Psoas muscle (tissue), 8 donors: ENCODE measurements around the gene PDK3. TPM values are rescaled to one million over a fixed set of nuclear protein-coding genes. Genes with fewer than 3 reads are reported as not detected.

Experiments
- ATAC-seq, 4 donors: fragments of 200-7000 bp; cut with Tn5 transposase; one replicate each; pipeline ENCODE4 v1.9.1; 2020; ENCODE audit warnings: moderate library complexity in 3 of 4, mild to moderate bottlenecking in 2 of 4
- DNase-seq, 2 donors: peaks; one replicate each; pipeline ENCODE4 v3.0.0-alpha.2; 2020
- H3K27ac ChIP-seq: fragments of 200-600 bp; one replicate; pipeline ENCODE4 v1.8.0; 2022
- H3K27me3 ChIP-seq, 3 donors: fragments of 200-600 bp in 1 of 3; one replicate each; pipeline versions ENCODE4 v1.6.1 to v1.8.0; 2013 to 2022; ENCODE audit warnings: low read length in 2 of 3, mild to moderate bottlenecking in 2 of 3, moderate library complexity in 1 of 3; ENCODE audit not compliant: insufficient read depth in 3 of 3
- H3K36me3 ChIP-seq, 2 donors: fragments of 200-600 bp in 1 of 2; one replicate each; pipeline versions ENCODE4 v1.6.1 to v1.8.0; 2013 to 2022; ENCODE audit warnings: low read depth in 1 of 2, mild to moderate bottlenecking in 1 of 2, moderate library complexity in 1 of 2; ENCODE audit not compliant: insufficient read depth in 1 of 2
- H3K4me1 ChIP-seq: fragments of 200-600 bp; one replicate; pipeline ENCODE4 v1.8.0; 2022
- H3K4me3 ChIP-seq: fragments of 200-600 bp; one replicate; pipeline ENCODE4 v1.8.0; 2022; ENCODE audit warnings: mild to moderate bottlenecking
- H3K9me3 ChIP-seq: fragments of 200-600 bp; one replicate; pipeline ENCODE4 v1.8.0; 2022
- CTCF ChIP-seq: fragments of 200-600 bp; IDR thresholded peaks from one replicate; pipeline ENCODE4 v1.8.0; 2022; ENCODE audit warnings: antibody characterized with exemption
- WGBS, 3 donors: extraction: QIAGEN DNeasy Blood & Tissue Kit; methylation state at CpG; one replicate each; pipeline versions ENCODE4 v1.1.6 to v1.1.7; 2013; 5-methylcytosine and 5-hydroxymethylcytosine counted together
- intact Hi-C, 2 donors: fragments of 100-400 bp; cut with DNase I; formaldehyde crosslinking; loops; one replicate each; pipeline versions ENCODE4 v1.11.0 to v1.14.2; 2022
- polyA plus RNA-seq, 3 donors: library from polyadenylated mRNA; stranded (reverse); fragments of 200-250 nt; gene quantifications; one replicate each; pipeline ENCODE4 v1.2.3, GENCODE V29; 2013
- total RNA-seq, 4 donors: library from RNA; stranded (reverse); fragmentation: NEBNext Ultra II Directional in 2 of 4; extraction: Animal tissue kit (Norgen Biotek cat#: 25700) in 2 of 4; gene quantifications; one replicate each; pipeline versions ENCODE4 v1.2.1 to v1.2.4, GENCODE V29; 2021 to 2023
- donor health status: healthy with polysubstance abuse.
- donor health status: DM: no; HTN: no; CAD: no; lungs with moderate emphysema.
- donor health status: Bipolar disorder and iron deficiency.
- donor health status: healthy.
- donor health status: DM: yes; HTN: yes; CAD: no.
- donor health status: DM: no; HTN: no; CAD: no.
- donor health status: DM: no; HTN: no; CAD: no.
- donor health status: DM: yes; HTN: yes; CAD: no.

PDK3 gene
- total and polyA plus RNA-seq, 7 donors = 0.45 to 3.2 (median 1.7) TPM

GRCh38 chrX:24428516-24428915, 36.6 kb upstream of the PDK3 start:
- H3K4me3 ChIP-seq = no peak overlapping the region
- WGBS, 3 donors = 75 to 83% (median 81%) methylated on average over 4 of the region's 4 CpGs
- TF ChIP-seq CTCF = no peak
- intact Hi-C loops = no loop called here
- ATAC-seq = no peak
- no peaks in the 10 kb centered on the region for H3K4me1 ChIP-seq
- H3K27ac ChIP-seq = no peak overlapping the region
- H3K9me3 ChIP-seq = no peaks in the 10 kb centered on the region
- no peak for DNase-seq
- no peaks in the 10 kb centered on the region for H3K36me3 ChIP-seq
- peaks cover 0 to 3% (median 0%) of the 10 kb centered on the region in 3 donors for H3K27me3 ChIP-seq

- intact Hi-C loops = no loop called here
- no peak overlapping the region for H3K27ac ChIP-seq
- H3K4me1 ChIP-seq = no peaks in the 10 kb centered on the region
- no peak for TF ChIP-seq CTCF
- no peaks in the 10 kb centered on the region for H3K27me3 ChIP-seq
- no peak overlapping the region for H3K4me3 ChIP-seq
- DNase-seq = no peak
- no peaks in the 10 kb centered on the region for H3K9me3 ChIP-seq
- no peaks in the 10 kb centered on the region for H3K36me3 ChIP-seq
- no peak for ATAC-seq
Measured at GRCh38 chrX:24435060-24435459, 30.0 kb upstream of the PDK3 start.

GRCh38 chrX:24443918-24444317, 21.2 kb upstream of the PDK3 start:
- Histone ChIP-seq H3K36me3 (no peaks in the 10 kb centered on the region), H3K27me3 (peaks cover 0 to 8% (median 0%) of the 10 kb centered on the region in 3 donors), H3K4me1 (no peaks in the 10 kb centered on the region), H3K4me3 (no peak overlapping the region), H3K9me3 (no peaks in the 10 kb centered on the region), H3K27ac (no peak overlapping the region)
- intact Hi-C loops = no loop called here
- no peak for TF ChIP-seq CTCF
- ATAC-seq = no peak
- WGBS, 3 donors = 70 to 91% (median 86%) methylated on average over 4 of the region's 4 CpGs
- DNase-seq = no peak

- H3K9me3 ChIP-seq = no peaks in the 10 kb centered on the region
- WGBS, 3 donors = 66 to 76% (median 73%) methylated on average over 4 of the region's 4 CpGs
- peaks cover 0 to 8% (median 0%) of the 10 kb centered on the region in 3 donors for H3K27me3 ChIP-seq
- no peak for TF ChIP-seq CTCF
- H3K4me3 ChIP-seq = no peak overlapping the region
- ATAC-seq (no peak), DNase-seq (no peak)
- H3K4me1 ChIP-seq = no peaks in the 10 kb centered on the region
- no peak overlapping the region for H3K27ac ChIP-seq
- no peaks in the 10 kb centered on the region for H3K36me3 ChIP-seq
- intact Hi-C loops = no loop called here
Measured at GRCh38 chrX:24444645-24445044, 20.4 kb upstream of the PDK3 start.

- DNase-seq (no peak), ATAC-seq (no peak)
- Histone ChIP-seq H3K36me3 (no peaks in the 10 kb centered on the region), H3K27ac (no peak overlapping the region), H3K4me3 (no peak overlapping the region), H3K27me3 (peaks cover 0 to 8% (median 0%) of the 10 kb centered on the region in 3 donors), H3K4me1 (no peaks in the 10 kb centered on the region), H3K9me3 (no peaks in the 10 kb centered on the region)
- no peak for TF ChIP-seq CTCF
- intact Hi-C loops = no loop called here
- WGBS, 3 donors = 71 to 76% (median 72%) methylated on average over 3 of the region's 3 CpGs
Measured at GRCh38 chrX:24448762-24449250, 16.3 kb upstream of the PDK3 start.
